H1 (cell line): Measurements from ENCODE around the gene PKD1L1. TPM values are rescaled to one million over a fixed set of nuclear protein-coding genes. Genes with fewer than 3 reads are reported as not detected.

ENCODE experiments used
- EGR1 ChIP-seq: IDR thresholded peaks from 2 replicates; pipeline ENCODE4 v1.6.1; 2011; ENCODE audit warnings: low read depth, low read length, borderline replicate concordance
- GTF2F1 ChIP-seq: IDR thresholded peaks from 2 replicates; pipeline ENCODE4 v1.6.1; 2012; ENCODE audit warnings: low read depth, low read length, improper control_type of control experiment, borderline replicate concordance
- HDAC6 ChIP-seq: IDR thresholded peaks from one replicate; pipeline ENCODE4 v1.7.1; 2012; ENCODE audit warnings: low read depth, mild to moderate bottlenecking, inconsistent platforms, low read length, moderate library complexity
- RAD21 ChIP-seq, 2 experiments: IDR thresholded peaks in 1 of 2; conservative IDR thresholded peaks in 1 of 2; 2 replicates each; pipeline ENCODE4 v1.6.1; 2011; ENCODE audit warnings: low read depth in 2 of 2, low read length in 2 of 2, improper control_type of control experiment in 1 of 2, inconsistent platforms in 1 of 2, mild to moderate bottlenecking in 1 of 2, moderate library complexity in 1 of 2
- RBBP5 ChIP-seq: IDR thresholded peaks from 2 replicates; pipeline ENCODE4 v1.7.1; 2012; ENCODE audit warnings: low read depth, mild to moderate bottlenecking, inconsistent platforms, low read length, moderate library complexity, borderline replicate concordance
- RNF2 ChIP-seq: fragments of 200-900, 300-1000 bp; sonication (generic); IDR thresholded peaks from 2 replicates; pipeline ENCODE4 v1.7.1; 2016; ENCODE audit warnings: borderline replicate concordance, low read depth, mild to moderate bottlenecking, antibody characterized with exemption, low read length; ENCODE audit not compliant: poor library complexity, severe bottlenecking; ENCODE audit errors: missing control alignments
- SP1 ChIP-seq: IDR thresholded peaks from 2 replicates; pipeline ENCODE4 v1.6.1; 2011; ENCODE audit warnings: low read depth, low read length
- SP2 ChIP-seq: IDR thresholded peaks from 2 replicates; pipeline ENCODE4 v1.6.1; 2012; ENCODE audit warnings: mild to moderate bottlenecking, low read length, inconsistent platforms
- TAF7 ChIP-seq: optimal IDR thresholded peaks from 2 replicates; pipeline ENCODE3; 2011; ENCODE audit warnings: low read depth, mild to moderate bottlenecking, inconsistent platforms, low read length, moderate library complexity, borderline replicate concordance
- polyA plus RNA-seq, 7 experiments: library from polyadenylated mRNA; depleted of rRNA in 3 of 7; stranded (reverse) in 5 of 7; unstranded in 2 of 7; fragments of >200 nt in 5 of 7; fragments of 200-250 nt in 2 of 7; gene quantifications; 1 replicate in 5 of 7; 2 replicates in 1 of 7; 4 replicates in 1 of 7; pipeline versions ENCODE4 v1.2.1 to v1.2.3, GENCODE V29; 2011 to 2013; ENCODE audit warnings: missing spikeins in 2 of 7, mixed read lengths in 2 of 7
- total RNA-seq: library from RNA; stranded (reverse); fragmentation: NEBNext Ultra II Directional; extraction: Animal tissue kit (Norgen Biotek cat#: 25700); gene quantifications from 2 replicates; pipeline ENCODE4 v1.2.1, GENCODE V29; 2021
- TF ChIP-seq, protein P1 (sequence below): fragments of 300-600 bp; sonication (generic); IDR thresholded peaks from 2 replicates; pipeline ENCODE4 v1.7.1; 2012; ENCODE audit warnings: low read length, moderate library complexity, mild to moderate bottlenecking, inconsistent platforms; ENCODE audit not compliant: insufficient replicate concordance

The PKD1L1 gene
- total and polyA plus RNA-seq, 2 of the 8 experiments (the other 6 are each of a cell fraction or from before 2014, with no cell fraction given) = 0.22 to 0.35 TPM

DNA sequence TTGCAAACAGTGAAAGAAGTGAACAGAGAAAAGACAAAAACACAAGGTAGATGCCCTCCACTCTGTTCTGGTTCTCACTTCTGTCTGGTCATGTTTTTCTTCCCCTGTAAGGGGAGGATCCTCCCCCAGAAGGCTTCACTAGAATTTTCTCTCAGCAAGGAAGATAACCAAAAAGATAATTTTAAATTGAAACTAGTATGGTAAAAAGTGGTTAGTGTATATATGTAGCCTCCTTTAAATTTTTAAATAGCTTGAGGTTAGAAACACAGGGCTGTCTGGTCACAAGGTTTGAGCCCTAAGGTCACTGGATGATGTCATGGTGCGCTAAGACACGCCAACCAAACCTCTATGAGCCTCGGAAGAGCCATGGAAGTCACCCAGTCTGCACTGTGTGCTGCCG lies 5.6 kb upstream of the PKD1L1 start (continued):
- TF ChIP-seq, protein P1, sequence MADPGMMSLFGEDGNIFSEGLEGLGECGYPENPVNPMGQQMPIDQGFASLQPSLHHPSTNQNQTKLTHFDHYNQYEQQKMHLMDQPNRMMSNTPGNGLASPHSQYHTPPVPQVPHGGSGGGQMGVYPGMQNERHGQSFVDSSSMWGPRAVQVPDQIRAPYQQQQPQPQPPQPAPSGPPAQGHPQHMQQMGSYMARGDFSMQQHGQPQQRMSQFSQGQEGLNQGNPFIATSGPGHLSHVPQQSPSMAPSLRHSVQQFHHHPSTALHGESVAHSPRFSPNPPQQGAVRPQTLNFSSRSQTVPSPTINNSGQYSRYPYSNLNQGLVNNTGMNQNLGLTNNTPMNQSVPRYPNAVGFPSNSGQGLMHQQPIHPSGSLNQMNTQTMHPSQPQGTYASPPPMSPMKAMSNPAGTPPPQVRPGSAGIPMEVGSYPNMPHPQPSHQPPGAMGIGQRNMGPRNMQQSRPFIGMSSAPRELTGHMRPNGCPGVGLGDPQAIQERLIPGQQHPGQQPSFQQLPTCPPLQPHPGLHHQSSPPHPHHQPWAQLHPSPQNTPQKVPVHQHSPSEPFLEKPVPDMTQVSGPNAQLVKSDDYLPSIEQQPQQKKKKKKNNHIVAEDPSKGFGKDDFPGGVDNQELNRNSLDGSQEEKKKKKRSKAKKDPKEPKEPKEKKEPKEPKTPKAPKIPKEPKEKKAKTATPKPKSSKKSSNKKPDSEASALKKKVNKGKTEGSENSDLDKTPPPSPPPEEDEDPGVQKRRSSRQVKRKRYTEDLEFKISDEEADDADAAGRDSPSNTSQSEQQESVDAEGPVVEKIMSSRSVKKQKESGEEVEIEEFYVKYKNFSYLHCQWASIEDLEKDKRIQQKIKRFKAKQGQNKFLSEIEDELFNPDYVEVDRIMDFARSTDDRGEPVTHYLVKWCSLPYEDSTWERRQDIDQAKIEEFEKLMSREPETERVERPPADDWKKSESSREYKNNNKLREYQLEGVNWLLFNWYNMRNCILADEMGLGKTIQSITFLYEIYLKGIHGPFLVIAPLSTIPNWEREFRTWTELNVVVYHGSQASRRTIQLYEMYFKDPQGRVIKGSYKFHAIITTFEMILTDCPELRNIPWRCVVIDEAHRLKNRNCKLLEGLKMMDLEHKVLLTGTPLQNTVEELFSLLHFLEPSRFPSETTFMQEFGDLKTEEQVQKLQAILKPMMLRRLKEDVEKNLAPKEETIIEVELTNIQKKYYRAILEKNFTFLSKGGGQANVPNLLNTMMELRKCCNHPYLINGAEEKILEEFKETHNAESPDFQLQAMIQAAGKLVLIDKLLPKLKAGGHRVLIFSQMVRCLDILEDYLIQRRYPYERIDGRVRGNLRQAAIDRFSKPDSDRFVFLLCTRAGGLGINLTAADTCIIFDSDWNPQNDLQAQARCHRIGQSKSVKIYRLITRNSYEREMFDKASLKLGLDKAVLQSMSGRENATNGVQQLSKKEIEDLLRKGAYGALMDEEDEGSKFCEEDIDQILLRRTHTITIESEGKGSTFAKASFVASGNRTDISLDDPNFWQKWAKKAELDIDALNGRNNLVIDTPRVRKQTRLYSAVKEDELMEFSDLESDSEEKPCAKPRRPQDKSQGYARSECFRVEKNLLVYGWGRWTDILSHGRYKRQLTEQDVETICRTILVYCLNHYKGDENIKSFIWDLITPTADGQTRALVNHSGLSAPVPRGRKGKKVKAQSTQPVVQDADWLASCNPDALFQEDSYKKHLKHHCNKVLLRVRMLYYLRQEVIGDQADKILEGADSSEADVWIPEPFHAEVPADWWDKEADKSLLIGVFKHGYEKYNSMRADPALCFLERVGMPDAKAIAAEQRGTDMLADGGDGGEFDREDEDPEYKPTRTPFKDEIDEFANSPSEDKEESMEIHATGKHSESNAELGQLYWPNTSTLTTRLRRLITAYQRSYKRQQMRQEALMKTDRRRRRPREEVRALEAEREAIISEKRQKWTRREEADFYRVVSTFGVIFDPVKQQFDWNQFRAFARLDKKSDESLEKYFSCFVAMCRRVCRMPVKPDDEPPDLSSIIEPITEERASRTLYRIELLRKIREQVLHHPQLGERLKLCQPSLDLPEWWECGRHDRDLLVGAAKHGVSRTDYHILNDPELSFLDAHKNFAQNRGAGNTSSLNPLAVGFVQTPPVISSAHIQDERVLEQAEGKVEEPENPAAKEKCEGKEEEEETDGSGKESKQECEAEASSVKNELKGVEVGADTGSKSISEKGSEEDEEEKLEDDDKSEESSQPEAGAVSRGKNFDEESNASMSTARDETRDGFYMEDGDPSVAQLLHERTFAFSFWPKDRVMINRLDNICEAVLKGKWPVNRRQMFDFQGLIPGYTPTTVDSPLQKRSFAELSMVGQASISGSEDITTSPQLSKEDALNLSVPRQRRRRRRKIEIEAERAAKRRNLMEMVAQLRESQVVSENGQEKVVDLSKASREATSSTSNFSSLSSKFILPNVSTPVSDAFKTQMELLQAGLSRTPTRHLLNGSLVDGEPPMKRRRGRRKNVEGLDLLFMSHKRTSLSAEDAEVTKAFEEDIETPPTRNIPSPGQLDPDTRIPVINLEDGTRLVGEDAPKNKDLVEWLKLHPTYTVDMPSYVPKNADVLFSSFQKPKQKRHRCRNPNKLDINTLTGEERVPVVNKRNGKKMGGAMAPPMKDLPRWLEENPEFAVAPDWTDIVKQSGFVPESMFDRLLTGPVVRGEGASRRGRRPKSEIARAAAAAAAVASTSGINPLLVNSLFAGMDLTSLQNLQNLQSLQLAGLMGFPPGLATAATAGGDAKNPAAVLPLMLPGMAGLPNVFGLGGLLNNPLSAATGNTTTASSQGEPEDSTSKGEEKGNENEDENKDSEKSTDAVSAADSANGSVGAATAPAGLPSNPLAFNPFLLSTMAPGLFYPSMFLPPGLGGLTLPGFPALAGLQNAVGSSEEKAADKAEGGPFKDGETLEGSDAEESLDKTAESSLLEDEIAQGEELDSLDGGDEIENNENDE = no peak
- TF ChIP-seq EGR1 (no peak), SP1 (no peak), RBBP5 (no peak), RAD21 (IDR thresholded peaks at IDR 0.05 in 1 of 2, conservative IDR thresholded peaks at IDR 0.05 in 1 of 2; ENCODE audit: low read depth in 2 of 2, low read length in 2 of 2) (no peak), GTF2F1 (no peak), TAF7 (no peak), SP2 (no peak), HDAC6 (no peak), RNF2 (no peak)
